GM18517 (cell line): ENCODE data around the gene ABAT.
"Not testable (repeated sequence)": the region's sequence is repeated elsewhere in the genome, so short reads cannot be mapped to it uniquely, and the experiment has no call there.

Experiments
- ATAC-seq: cut with Tn5 transposase; IDR thresholded peaks from one replicate; pipeline ENCODE4 v1.9.1; 2021; ENCODE audit warnings: mild to moderate bottlenecking, moderate library complexity; ENCODE audit not compliant: unreplicated experiment

Gene ABAT

DNA sequence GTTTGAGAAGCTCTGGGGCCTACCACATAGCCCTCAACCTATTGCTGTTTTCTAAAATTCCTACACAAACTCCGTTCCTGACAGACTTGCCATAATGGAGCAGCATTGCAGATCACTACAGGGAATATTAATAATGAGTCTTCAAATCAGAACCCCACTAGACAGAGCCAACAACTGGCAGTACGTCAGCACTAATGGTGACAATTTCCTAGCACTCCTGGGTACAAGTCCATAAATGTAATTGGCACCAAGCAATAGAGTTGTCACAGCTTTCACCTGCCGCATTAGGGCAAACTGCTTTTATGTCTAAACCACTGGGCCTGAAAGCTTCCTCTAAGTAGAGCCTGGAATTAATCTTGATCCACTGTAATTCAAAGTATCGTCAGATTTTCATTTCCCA is 25.5 kb upstream of the ABAT start:
- ATAC-seq = no peak

DNA sequence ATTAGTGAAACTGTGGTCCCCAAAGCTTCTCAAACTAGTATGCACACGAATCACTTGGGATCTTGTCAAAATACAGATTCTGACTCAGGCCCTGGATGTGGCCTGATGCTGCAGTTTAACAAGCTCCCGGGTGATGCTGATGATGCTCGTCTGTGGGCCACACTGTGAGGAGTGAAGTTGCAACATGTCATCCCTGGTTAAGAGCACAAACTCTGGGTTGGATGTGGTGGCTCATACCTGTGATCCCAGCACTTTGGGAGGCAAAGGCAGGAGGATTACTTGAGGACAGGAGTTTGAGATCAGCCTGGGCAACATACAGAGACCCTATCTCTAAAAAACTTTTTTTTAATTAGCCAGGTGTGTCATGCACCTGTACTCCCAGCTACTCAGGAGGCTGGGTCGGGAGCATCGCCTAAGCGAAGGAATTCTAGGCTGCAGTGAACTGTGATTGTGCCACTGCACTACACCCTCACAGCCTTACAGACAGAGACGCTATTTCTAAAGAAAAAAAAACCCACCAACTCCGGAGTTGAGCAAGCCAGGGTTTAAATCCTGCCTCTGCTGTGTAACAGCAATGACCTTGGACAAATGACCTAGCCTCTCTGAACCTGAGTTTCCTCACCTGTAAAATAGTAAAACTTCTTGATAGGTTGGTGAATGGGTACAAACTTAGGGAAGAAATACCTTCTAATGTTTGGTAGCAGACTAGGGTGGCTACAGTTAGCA is 24.4 kb upstream of the ABAT start:
- ATAC-seq = no peak

DNA sequence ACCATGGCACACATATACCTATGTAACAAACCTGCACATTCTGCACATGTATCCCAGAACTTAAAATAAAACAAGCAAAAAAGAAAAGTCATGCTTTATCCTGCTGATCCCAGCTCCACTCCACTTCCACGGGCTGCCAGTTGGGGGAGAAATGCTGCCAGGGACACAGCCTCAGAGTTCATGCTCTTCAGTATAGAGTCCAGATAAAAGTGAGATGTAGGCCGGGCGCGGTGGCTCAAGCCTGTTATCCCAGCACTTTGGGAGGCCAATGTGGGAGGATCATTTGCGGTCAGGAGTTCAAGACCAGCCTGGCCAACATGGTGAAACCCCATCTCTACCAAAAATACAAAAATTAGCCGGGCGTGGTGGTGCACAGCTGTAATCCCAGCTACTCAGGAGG is 22.5 kb upstream of the ABAT start:
- not testable (repeated sequence) for ATAC-seq

DNA sequence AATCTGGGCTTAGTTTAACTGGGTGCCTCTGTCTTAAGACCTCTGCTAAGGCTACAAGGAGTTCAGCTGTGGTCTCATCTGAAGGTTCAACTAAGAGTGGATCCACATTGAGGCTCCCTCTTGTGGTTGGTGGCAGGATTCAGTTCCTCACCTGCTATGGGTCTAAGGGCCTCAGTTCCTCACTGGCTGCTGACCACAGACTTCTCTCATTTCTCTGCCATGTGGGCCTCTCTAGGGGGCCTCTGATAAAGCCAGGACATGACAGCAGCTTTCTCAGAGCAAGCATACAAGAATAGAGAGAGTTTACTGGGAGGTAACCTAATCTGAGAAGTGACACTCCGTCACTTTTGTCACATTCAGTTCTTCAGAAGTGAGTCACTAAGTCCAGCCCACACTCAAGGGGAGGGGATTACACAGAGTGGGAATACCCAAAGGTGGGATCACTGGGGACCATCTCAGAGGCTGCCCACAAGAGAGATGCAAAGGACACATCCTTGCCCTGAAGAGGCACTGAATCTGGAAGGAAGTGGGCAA is 19.2 kb upstream of the ABAT start:
- no peak for ATAC-seq

DNA sequence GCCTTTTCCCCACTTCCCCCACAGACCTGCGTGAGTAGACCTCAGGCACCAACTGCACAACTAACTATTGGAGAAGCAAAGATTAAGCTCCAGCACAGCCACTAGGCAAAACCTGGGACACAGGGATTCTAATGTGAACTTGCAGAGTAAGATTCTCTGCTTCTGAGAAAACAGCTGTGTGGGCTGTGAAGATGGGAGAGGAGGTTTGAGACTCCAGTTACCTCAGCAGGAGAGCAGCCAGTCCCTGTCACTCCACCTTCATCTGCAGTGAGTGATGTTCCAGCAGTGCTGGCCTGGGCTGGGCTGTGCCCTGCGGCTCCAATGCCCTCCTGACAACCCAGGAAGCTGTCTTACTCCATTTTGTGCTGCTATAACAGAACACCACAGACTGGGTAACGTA is 18.0 kb upstream of the ABAT start:
- ATAC-seq = no peak

DNA sequence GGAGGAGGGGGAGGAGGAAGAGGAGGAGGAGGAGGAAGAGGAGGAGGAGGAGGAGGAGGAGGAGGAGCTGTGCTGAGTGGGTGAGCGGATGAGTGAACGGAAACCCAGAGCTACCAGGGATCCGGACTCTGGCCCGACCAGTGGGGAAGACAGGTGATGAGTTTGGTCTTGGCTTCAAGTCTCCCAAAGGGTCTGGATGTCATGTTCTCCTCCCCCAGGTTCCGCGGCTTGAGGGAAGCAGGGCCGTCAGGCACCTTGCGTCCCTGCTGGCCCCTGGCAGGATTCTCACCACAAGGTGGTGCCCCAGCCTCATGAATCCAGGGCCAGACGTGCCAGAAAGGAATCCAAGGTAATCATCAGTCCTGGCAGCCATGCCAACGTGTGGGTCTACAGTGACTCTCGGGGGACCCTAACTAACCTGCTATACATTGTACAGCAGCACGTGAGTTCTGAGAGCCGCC is 13.5 kb upstream of the ABAT start:
- ATAC-seq = no peak

DNA sequence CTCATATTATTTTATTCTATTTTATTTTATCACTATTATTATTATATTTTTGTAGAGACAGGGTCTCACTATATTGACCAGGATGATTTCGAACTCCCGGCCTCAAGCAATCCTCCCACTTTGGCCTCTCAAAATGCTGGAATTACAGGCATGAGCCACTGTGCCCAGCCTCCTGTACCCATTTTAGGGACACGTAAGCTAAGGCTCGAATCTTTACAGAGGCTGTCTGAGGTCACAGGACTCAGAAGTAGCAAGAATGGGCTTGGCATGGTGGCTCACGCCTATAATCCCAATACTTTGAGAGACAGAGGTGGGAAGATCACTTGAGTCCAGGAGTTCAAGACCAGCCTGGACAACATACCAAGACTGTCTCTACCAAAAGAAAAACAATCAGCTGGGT is 12.7 kb upstream of the ABAT start:
- no peak for ATAC-seq

DNA sequence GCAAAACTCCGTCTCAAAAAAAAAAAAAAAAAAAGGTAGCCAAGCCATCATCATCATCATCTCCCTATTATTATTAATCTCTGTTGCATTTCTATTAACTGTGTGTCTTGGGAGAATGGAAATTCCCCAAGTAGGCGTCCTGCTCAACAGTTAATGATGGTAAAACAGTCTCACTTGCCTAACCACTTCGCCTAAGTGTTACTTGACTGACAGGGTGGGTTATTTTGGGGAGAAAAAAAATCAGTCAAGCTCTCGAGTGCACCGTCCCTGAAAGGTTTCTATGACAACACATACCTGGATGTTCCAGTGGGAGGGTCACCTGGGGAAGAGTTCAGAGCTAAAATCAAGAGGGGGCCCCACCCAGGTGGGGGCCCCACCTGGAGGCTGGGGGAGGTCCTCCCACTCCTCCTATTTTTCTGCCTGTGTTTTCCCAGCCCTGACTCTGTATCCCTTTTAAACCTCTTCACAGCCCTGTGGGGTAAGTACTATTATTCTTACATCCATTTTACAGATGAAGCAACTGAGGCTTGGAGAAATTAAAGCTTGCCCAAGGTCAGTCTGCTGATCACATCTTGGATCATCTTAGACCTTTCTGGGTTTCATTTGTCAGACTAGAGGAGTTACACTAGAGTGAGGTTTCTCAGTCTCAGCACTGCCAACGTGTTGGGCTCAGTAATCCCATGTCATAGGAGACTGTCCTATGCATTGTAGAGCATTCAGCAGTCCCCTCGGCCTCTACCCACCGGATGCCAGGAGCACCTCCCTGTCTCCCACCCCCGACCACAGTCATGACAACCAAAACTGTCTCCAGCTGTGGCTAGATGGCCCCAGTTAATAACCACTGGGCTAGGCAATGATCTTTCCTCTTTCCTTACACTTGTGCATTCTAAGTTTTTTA is 11.0 kb upstream of the ABAT start:
- ATAC-seq = no peak

DNA sequence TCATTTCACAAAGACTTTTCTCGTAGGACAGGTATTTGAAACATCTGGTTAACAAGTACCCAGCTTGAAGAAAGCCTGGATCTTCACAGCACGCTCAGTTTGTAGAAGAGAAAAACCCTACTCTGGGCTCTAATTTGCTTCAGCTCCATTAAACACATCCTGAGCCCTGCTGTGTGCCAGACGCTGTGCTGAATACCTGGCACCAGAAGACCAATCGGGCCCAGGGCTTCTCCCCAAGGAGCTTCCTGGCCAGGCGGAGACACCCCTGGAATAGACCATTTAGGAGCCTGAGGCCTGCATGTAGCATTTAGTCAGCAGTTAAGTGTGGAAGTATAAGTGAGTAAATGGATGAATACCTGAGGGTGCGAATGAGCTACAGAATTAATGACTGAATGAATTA is 8.9 kb upstream of the ABAT start:
- ATAC-seq = no peak

DNA sequence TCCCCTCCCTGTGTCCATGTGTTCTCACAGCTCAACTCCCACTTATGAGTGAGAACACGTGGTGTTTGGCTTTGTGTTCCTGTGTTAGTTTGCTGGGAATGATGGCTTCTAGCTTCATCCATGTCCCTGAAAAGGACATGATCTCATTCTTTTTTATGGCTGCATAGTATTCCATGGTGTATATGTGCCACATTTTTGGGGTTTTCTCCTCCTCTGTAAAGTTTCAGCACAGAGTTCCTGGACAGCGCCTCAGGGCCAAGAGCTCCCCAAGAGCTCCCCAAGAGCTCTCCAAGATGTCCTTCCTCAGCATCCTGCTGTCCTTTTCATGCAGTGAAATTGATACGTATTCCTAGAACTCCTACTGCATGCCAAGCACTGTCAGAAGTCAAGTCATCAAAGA is 6.9 kb upstream of the ABAT start:
- ATAC-seq = no peak

DNA sequence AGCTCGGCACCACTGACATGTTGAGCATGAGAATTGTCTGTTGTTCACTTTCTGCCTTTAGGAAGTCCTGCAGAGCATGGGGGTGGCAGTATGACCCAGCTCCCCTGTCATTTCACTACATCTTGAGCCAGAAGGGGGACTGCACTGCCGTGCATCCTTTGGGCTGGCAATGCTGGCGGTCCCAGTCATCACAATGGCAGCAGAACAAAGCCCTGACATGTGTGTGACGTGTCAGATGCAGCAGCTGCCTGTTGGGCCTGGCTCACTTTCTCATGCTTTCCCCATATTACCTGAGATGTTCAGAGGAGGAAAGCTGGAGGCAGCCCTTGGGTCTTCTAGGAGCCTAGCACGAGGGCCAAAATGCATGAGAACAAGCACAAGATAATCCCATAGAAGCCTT is 6.3 kb upstream of the ABAT start:
- no peak for ATAC-seq

DNA sequence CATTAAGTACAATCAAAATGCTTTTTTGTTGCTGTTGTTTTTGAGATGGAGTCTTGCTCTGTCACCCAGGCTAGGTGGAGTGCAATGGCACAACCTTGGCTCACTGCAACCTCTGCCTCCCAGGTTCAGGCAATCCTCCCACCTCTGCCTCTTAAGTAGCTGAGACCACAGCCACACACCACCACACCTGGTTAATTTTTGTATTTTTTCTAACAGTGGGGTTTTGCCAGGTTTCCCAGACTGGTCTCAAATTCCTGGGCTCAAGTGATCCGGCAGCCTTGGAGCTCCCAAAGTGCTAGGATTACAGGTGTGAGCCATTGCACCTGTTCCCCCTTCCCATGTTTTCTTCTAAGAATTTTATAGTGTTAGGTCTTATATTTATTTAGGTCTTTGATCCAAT is 4.9 kb upstream of the ABAT start:
- no peak for ATAC-seq

DNA sequence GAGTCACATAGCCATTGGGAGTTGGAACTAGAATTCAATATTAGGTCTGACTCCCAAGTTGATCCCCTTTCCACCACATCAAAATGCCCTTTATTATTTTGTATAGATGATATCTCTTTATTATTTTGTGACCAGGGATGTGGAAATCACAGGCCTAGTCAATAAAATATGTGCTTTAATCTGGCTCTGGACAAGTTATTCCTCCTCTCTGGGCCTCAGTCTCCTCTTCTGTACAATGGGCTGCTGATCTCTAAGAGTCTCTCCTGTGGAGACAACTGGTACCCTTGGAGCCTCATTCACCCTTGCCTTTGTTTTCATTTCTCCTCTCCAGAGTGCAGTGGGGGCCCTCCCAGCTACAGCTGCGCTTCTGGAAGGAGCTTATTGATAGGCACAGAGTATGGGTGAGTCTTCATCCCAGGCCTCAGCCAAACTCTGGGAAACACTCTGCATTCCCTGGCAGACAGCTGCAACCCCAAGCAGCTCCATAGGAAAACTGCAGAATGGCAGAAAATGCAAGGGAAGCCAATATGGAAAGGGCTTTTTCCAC is 4.3 kb upstream of the ABAT start:
- no peak for ATAC-seq

DNA sequence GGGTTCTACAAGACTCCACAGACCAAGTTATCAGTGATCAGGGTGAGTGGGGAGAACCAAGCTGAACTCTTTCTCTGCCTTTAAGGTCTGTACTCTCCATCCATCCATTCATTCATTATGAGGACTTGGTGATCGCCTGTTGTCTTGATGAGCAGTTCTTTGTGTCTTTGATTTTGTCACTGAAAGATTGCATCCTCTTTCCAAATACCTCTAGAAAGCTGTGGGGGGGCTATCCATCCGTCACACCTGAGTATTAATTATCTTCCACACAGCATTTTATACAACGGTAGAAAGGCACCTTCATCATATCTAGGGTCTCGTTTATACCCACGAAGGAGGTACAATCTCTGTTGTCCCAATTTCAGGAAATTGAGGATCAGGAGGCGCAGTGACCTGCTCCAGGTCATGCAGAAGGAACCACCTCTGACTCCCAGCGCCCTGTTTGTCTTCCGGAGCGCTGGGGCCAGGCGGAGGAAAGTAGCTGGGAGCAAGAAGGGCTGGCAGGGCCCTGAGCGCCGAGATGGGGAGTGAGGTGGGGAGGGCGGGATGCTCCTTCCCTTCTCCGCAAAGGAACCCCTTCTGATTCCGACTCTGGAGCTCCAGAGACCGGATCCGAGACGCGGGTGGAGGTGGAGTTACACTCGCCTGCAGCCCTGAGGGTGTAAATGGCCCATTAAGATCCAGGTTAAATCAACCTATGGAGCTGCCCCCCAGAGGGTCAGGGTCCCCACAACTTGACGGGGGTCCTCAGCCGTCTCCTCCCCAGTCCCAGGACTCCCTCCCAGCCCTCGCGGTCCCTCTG is 605 bp upstream of the ABAT start:
- ATAC-seq = peak; percentile 50

DNA sequence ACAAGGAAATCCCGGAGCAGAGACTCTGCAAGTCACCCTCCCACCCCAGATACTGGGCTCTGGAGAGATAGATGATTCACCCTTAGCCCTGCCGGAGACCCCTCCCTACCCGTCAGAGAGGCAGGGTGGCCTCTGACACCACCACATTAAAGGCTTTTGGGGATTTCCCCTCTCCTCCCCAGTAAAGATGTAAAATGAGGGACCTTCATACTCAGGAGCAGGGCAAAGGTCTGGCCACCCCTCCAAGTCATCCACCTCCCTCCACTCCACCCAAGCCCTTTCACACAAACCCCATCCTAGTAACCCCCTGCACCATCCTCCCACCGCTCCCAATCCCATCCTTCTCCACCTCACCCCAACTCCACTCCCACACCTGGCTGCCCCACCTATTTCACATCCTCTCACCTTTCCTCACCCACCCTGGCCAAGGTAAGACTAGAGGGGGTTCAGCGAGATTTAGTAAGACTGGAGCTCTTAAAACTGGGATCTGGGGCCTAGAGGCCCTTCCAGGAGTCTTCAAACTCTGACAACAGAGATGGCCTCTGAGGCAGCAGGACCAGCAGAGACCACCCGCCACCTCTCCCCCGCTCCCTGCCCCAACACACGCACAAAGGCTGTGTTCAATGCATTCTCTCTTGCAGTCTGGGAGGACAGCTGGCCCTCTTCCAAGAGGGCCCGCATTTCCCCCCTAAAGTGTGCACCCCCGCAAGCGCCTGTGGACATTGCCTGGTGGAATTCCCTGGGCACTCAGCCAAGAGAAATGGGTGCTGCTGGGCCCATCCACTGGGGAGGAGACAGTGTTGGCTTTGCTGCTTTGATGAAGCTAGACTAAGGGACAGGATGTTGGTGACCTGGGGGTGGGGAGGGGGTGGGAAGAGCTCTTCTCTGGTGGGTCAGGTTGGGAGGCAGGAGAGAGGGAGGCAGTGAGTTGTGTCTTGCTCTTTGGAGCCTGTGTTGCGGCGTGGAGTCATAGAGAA is 1.1 kb downstream of the ABAT start:
- no peak for ATAC-seq

DNA sequence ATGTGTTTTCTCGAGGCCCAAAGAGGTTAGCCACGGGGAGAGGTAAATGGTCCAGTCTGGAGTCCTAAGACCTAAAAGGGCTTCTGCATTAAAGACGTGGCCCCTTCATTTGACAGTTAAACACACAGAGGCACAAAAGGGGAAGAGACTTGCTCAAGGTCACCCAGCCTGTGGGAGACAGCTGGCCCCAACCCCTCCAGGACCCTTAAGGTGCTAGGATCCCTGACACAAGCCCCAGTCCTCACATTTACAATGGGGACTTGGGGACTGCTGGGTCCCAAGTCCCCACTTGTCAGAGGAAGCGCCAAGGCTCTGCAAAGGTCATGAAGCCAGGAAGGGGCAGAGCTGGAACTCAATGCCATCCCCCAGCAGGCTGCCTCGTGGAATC is 1.7 kb downstream of the ABAT start:
- no peak for ATAC-seq

DNA sequence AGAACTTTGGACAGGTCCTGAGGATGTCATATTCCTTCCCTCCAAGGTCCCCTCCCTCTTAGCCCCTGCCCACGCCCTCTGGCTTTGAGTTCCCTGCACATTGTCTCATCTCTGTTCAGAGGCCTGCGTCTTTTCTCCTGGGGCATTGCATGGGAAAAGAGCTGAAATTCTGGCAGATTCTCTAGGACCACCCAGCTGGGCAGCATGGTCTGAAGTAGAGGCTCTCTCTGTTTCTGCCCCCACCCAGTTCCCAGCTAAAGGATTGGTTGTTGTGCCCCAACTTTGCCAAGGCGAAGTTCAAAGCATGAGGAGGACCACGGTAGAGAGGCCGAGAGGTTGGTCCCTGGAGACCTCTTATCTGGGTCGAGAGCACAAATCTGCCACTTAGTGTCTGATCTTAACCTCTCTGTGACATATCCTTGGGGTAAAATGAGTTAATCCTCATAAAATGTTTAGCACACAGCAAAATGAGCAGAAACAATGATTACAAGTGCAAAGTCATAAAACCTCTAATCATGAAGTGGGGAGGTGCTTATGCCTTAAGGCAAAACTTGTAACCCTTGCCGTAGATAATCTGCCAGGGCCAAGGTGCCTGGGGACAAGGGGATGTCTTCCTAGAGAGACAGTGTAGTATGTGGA is 2.4 kb downstream of the ABAT start:
- no peak for ATAC-seq

DNA sequence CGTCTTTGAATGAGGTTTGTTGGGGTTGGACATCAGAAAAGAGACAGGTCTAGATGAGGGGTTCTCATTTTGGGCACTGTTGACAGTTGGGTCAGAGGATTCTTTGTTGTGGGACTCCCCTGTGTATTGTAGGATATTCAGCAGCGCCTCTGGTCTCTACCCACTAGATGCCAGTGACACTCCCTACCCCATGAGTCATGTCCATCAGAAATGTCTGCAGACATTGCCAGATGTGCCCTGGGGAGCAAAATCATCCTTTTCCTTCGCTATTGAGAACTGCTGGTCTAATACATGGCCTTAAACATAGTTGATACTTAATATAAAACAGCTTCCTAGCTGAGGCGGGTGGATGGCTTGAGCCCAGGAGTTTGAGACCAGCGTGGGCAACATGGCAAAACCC is 3.1 kb downstream of the ABAT start:
- no peak for ATAC-seq
